NCI-H345 treated with DMSO at 0.1 percent for 48 hours (cell line): ENCODE measurements around the gene TNFRSF13B.
"Not testable (repeated sequence)": the region's sequence is repeated elsewhere in the genome, so short reads cannot be mapped to it uniquely, and the experiment has no call there.

Experiments used
- DNase-seq: peaks from one replicate; lab custom pipeline; 2025; ENCODE audit not compliant: unreplicated experiment; lab: John Stamatoyannopoulos, UW

The TNFRSF13B gene

DNA sequence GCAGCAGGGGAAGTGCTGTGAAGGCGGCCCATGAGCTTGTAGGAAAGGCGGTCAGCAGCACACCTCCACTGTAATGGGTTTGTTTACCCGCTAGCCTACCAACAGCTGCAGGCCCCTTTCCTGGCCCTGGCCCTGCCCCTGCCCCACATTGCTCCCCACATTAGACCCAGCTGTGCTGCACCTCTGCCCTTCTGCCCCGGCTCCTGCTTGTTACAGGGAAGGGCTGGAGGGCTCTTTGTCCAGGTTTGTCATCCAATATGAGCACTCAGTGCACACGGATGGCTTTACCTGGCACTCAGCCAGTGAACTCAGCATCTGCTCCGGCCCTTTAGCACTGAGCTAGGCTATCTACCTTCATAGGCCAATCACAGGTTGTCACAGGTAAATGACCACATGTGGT is 36.0 kb upstream of the TNFRSF13B start:
- DNase-seq, result not testable (repeated sequence)

DNA sequence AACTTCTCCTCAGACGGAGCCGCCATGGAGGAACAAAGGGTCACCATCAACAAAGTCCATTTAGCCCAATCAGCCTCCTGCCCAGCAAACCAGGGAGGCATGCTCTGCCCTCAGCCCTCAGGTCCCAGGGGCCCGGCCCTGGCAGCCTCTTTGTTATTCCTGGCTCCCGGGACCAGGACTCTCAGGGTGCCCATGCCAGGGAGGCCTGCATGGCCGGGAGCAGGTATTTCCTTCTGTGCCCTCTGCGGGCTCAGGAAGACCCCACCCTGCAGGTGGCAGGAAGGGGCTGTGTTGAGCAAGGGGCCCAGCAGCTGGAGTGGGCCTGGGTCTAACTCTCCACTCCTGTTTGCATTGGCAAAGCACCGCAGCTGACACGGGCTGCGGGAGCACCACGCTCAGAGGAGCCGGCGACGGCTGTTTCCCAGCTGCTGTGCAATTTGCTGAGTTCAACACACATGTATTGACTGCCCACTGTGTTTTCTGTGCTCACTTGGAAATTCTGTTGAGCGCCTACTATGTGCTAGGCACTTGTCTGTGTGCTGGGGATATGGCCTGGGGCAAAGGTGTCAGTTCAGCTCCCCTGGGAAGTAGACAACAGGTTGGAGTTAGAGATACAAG is 33.2 kb upstream of the TNFRSF13B start:
- not testable (repeated sequence) for DNase-seq

DNA sequence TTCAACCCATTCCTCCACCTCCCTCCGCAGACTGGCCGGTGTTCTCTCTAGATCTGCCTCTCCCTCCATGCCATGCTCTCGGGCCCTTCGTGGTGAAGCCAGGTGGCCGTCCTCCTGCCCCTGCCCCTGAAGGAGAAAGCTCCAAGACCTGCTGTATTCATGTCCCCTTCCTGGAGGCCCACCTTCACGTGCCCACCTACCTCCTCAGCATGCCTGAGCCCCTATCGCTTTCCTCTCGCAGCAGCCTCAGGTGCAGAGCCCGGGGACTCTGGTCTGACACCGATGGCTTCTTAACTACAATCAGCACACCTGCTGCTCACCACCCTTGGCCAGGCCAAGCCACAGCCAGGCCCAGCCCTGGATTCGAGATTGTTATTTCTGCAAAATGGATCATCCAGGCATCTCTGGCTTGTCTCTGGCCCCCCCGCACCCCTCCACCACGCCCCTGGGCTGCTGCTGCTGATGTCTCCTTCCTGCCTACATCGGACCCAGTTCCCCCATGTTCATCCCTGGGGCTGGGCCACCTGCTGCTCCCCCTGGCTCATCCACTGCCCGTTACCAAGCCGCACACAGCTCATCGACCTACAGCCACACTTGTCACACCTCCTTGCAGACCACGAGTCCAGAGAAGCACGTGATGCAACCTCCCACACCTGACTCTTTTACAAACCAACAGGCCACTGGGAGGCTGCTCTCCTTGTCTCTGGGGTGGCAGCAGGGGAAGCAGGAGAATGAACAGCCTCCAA is 32.5 kb upstream of the TNFRSF13B start:
- DNase-seq, result no peak

GRCh38 chr17:17002731-17003715 is 31.1 kb upstream of the TNFRSF13B start:
- peak; percentile 84 for DNase-seq

GRCh38 chr17:17001874-17002520 is 30.1 kb upstream of the TNFRSF13B start:
- DNase-seq, result peak; percentile 57

DNA sequence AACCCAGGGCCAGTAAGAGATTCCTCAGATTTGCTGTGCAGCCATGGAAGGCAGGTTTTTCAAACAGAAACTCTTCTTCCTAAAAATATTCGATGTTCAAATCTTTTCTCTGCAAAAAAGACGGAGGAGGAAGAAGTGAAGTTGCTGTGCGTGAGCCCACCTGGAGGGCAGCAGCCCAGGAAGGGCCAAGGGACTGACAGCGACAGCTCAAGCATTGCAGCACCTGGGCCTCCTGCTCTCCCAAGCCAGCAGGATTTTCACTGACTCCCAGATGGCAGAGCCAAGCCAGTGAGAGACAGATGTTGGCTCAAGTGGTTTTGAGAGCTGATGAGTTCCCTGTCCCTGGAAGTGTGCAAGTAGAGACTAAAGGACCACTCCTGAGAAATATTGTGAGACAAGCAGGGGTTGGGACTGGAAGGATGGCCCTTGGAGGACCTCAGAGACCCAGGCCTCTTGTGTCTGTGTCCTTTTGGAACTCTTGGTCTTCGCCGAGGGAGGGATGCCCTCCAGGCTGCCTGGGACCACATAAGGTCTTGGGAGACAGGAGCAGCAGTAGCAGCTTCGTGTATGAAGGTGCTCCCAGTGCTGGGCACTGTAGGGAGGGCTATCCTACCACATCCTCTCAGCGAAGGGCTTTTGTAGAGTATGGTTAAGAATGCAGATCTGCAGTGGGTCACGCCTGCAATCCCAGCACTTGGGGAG is 29.3 kb upstream of the TNFRSF13B start:
- DNase-seq, result no peak

- no peak for DNase-seq
Measured at GRCh38 chr17:16999931-17000625, 28.2 kb upstream of the TNFRSF13B start.

- DNase-seq, result no peak
Measured at GRCh38 chr17:16997514-16998429, 25.9 kb upstream of the TNFRSF13B start.

DNA sequence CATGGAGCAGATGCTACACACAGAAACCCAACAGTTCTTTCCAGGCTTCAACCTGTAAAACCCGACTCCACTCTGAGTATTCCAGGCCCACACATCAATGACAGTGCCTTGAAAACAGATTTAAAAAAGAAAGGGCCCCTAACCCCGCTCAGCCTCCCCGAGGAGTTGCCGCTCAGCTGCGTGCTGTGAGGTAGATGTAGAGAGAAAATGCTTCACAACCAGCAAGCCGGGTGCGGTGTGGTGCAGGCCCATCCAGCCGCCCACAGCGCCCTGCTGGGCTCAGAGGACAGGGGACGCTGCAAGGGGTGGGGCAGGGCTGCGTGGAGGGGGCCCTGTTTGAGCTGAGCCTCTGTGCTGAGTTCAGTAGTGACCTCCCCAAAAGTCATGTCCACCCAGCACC is 24.8 kb upstream of the TNFRSF13B start:
- not testable (repeated sequence) for DNase-seq

GRCh38 chr17:16995930-16996329 is 24.0 kb upstream of the TNFRSF13B start:
- no peak for DNase-seq

DNA sequence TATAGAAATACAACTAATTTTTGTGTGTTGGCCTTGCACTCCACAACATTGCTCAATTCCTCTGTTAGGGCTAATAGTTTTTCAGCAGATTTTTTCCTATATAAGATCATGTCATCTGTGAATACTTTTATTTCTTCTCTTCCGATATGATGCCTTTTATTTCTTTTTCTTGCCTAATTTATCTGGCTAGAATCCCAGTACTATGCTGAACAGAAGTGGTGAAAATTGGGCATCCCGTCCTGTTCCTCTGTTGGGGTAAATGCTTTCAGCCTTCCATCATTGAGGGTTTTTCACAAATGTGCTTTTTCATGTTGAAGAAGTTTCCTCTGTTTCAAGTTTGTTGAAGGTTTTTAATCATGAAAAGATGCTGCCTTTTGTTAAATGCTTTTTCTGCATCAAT is 22.7 kb upstream of the TNFRSF13B start:
- DNase-seq, result no peak

- DNase-seq, result no peak
Measured at GRCh38 chr17:16991349-16992009, 19.6 kb upstream of the TNFRSF13B start.

GRCh38 chr17:16989953-16990860 is 18.3 kb upstream of the TNFRSF13B start:
- no peak for DNase-seq

DNA sequence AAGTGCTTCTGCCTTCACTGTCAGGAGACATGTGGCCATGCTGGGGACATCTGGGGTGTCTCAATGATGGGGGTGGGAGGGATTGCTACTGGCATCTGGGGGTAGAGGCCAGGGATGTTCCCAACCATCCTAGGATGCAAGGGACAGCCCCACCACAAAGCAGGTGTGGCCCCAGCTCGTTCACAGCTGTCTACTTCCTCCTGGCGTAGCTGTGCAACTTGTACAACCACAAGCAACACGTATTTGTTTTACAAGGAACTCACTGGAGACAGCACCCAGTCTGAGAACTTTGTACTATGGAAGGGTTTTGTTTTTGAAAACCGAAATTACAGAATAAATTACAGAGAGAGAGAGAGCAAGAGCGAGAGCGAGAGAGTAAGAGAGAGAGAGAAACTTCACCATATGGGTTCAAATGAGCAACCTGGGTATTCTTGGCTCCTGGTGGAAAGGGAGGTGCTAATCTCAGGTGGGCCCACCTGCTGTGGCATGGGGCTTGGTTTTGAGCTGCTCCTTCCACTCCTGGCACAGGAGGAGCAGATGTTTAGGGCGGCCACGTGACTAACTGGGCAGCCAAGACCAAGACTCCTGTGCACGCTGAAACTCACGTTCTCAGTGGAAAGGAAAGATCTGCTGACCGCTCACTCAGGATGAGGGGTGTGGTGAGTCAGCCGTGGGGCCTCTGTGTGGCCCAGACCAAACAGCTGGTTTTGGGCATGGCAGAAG is 17.5 kb upstream of the TNFRSF13B start:
- DNase-seq, result no peak

GRCh38 chr17:16988749-16989229 is 16.9 kb upstream of the TNFRSF13B start:
- DNase-seq, result no peak

DNA sequence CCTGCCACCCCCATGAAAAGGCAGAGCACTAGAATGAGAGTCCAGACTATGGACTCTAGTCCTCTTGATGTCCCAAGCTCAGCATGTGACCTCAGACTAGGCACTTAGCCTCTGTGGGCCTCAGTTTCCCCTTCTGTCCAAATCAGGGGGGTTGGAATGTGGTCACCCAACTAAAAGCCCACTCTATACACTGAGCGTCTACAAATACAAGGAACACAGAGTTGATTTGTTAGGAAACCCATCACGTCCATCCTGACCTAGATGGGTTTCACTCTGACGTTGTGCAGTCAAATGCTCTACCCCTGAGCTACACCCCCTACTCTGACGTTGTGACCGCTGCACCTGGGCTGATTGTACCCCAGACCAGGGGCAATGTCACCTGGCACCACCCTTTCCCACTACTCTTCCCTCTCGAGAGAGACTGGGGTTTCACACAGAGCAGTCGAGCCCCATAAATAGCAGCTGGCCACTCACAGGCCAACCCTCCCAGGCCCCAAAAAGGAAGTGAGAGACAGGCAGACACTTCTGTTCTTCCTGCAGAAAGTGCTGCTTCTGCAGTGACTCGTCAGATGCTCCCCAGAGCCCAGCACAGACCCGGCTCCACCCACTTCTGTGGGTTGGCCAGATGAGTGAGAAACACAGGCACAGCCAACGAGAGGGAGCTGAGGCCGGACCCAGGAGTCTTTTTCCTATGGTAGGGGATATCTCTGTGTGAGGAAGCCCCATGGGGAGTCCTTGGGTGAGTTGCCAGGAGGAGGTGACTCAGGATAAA is 16.1 kb upstream of the TNFRSF13B start:
- DNase-seq, result no peak
